ENCODE results near the gene TMEM175. TPM values are rescaled to one million over a fixed set of nuclear protein-coding genes. Genes with fewer than 3 reads are reported as not detected.
A peak's percentile ranks its signal among the peaks of the same experiment; 100 is the strongest.

Gene TMEM175
- total and polyA plus RNA-seq, 9 of the 15 experiments (the other 6 are each of a cell fraction or from before 2014, with no cell fraction given) = 0.13 to 30.9 (median 9.4) TPM

- ATAC-seq (no peak), DNase-seq (ENCODE audit: extremely low read depth in 1 of 4, low spot score in 3 of 4) (no peak), FAIRE-seq (no peak)
- no TSS peak for BruUV-seq (replicated peaks)
- Histone ChIP-seq H3K27me3 (ENCODE audit: control insufficient read depth in 2 of 2, insufficient read depth in 2 of 2, low read length in 2 of 2) (no peaks in the 10 kb centered on the region), H4K20me1 (replicated peaks; ENCODE audit: control insufficient read depth, insufficient read depth, low read length) (no peaks in the 10 kb centered on the region), H3K79me2 (ENCODE audit: control insufficient read depth, insufficient read depth, low read length) (no peaks in the 10 kb centered on the region), H3K36me3 (ENCODE audit: control insufficient read depth, insufficient read depth, low read length) (peaks cover 93% of the 10 kb centered on the region; the same call in 2 of the 3 replicates), H2AFZ (ENCODE audit: low read depth, low read length) (no peak overlapping the region), H3K9me3 (replicated peaks; ENCODE audit: control insufficient read depth, insufficient read depth, low read depth, low read length) (peaks cover 6% of the 10 kb centered on the region), H3K4me1 (replicated peaks in 1 of 2; ENCODE audit: control insufficient read depth in 2 of 2, insufficient read depth in 2 of 2, low read length in 2 of 2) (peaks cover 0 to 7% of the 10 kb centered on the region in 2 experiments; a peak in 1 of 5 replicates), H3K27ac (ENCODE audit: extremely low read depth, low read depth, low read length) (no peak overlapping the region), H3K4me2 (ENCODE audit: insufficient read depth, low read length) (no peak overlapping the region), H3K4me3 (no peak overlapping the region), H3K9me1 (ENCODE audit: control insufficient read depth, insufficient read depth, low read length) (no peaks in the 10 kb centered on the region), H3K9ac (ENCODE audit: insufficient read depth in 1 of 2, low read depth in 2 of 2, low read length in 2 of 2) (peak overlapping the region in 1 of 2 experiments; percentile 64; a peak in 1 of 4 replicates)
- ChIA-PET CTCF (ENCODE audit: low intra/inter-chr PET ratio) (no interaction called here), POLR2A (no interaction called here)
- no peak for TF ChIP-seq ZNF239 (CRISPR knock-in tag; IDR thresholded peaks at IDR 0.05)
- TF ChIP-seq POLR2G (IDR thresholded peaks at IDR 0.05; ENCODE audit: low read depth, low read length) = peak; percentile 40; the same call in 1 of the 2 replicates
- 98% methylated on average over 9 of the region's 10 CpGs for WGBS (ENCODE audit: insufficient coverage, low coverage, missing lambda C conversion rate)
- intact Hi-C loops (cut with micrococcal nuclease) (no loop called here), in situ Hi-C loops (cut with MboI) (no loop called here)
Observed at GRCh38 chr4:885353-885752, 46.9 kb upstream of the TMEM175 start.

GRCh38 chr4:886244-886643 is 46.0 kb upstream of the TMEM175 start:
- 100% methylated on average over 3 of the region's 9 CpGs for WGBS (ENCODE audit: insufficient coverage, low coverage, missing lambda C conversion rate)
- Histone ChIP-seq H3K9ac (ENCODE audit: insufficient read depth in 1 of 2, low read depth in 2 of 2, low read length in 2 of 2) (peak overlapping the region in 1 of 2 experiments; percentile 52; a peak in 1 of 4 replicates), H3K27ac (ENCODE audit: extremely low read depth, low read depth, low read length) (no peak overlapping the region), H3K4me3 (no peak overlapping the region), H3K9me3 (replicated peaks; ENCODE audit: control insufficient read depth, insufficient read depth, low read depth, low read length) (peaks cover 6% of the 10 kb centered on the region), H2AFZ (ENCODE audit: low read depth, low read length) (no peak overlapping the region), H3K36me3 (ENCODE audit: control insufficient read depth, insufficient read depth, low read length) (peaks cover 87% of the 10 kb centered on the region; the same call in 2 of the 3 replicates), H3K79me2 (ENCODE audit: control insufficient read depth, insufficient read depth, low read length) (no peaks in the 10 kb centered on the region), H3K4me1 (replicated peaks in 1 of 2; ENCODE audit: control insufficient read depth in 2 of 2, insufficient read depth in 2 of 2, low read length in 2 of 2) (peaks cover 0 to 7% of the 10 kb centered on the region in 2 experiments; a peak in 1 of 5 replicates), H3K9me1 (ENCODE audit: control insufficient read depth, insufficient read depth, low read length) (no peaks in the 10 kb centered on the region), H3K27me3 (ENCODE audit: control insufficient read depth in 2 of 2, insufficient read depth in 2 of 2, low read length in 2 of 2) (no peaks in the 10 kb centered on the region), H4K20me1 (replicated peaks; ENCODE audit: control insufficient read depth, insufficient read depth, low read length) (no peaks in the 10 kb centered on the region), H3K4me2 (ENCODE audit: insufficient read depth, low read length) (no peak overlapping the region)
- no peak for FAIRE-seq
- in situ Hi-C loops (cut with MboI) (no loop called here), intact Hi-C loops (cut with micrococcal nuclease) (no loop called here)
- no peak for DNase-seq (ENCODE audit: extremely low read depth in 1 of 4, low spot score in 3 of 4)
- ChIA-PET POLR2A (no interaction called here), CTCF (ENCODE audit: low intra/inter-chr PET ratio) (no interaction called here)
- no peak for ATAC-seq
- no TSS peak for BruUV-seq (replicated peaks)
- TF ChIP-seq ELK1 (CRISPR knock-in tag; IDR thresholded peaks at IDR 0.05) (no peak), E2F8 (IDR thresholded peaks at IDR 0.05; ENCODE audit: low read depth, partially characterized antibody) (no peak), ZNF384 (IDR thresholded peaks at IDR 0.05; ENCODE audit: low read depth, low read length) (no peak), WHSC1 (IDR thresholded peaks at IDR 0.05; ENCODE audit: low read length) (no peak), NUFIP1 (IDR thresholded peaks at IDR 0.05; ENCODE audit: partially characterized antibody) (no peak), ZFP36 (IDR thresholded peaks at IDR 0.05; ENCODE audit: low read depth, low read length, partially characterized antibody) (no peak), HMG20B (CRISPR knock-in tag; IDR thresholded peaks at IDR 0.05) (no peak), JUND (IDR thresholded peaks at IDR 0.05; ENCODE audit: borderline replicate concordance, low read depth, low read length) (no peak), JUND (tag; IDR thresholded peaks at IDR 0.05; ENCODE audit: borderline replicate concordance, low read depth, low read length) (no peak)

Data from K562 (cell line).